ENCODE data around the gene BMPR1A.
"Not testable (repeated sequence)": the region's sequence is repeated elsewhere in the genome, so short reads cannot be mapped to it uniquely, and the experiment has no call there.

Gene BMPR1A

DNA sequence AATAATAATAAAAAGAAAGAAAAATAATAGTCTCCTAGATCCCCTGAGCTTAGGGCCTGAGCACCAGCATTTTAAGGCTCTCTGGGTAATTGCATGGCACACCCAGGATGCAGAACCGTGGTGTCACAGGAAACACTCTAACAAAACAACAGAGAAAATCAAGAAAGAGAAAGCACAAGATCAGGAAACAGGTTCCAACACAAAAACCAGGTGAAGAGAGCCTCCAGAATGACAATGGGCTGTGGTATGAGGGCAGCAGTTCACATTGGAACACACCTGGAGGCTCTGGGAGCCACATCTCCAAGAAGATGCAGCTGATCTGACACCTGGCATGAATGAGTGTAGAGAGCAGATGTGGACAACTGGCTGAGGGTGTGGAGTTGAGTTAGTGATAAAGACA lies 193.9 kb downstream of the BMPR1A start:
- DNase-seq (ENCODE audit: low read depth, low spot score): no peak
- POLR2A ChIA-PET: no interaction called here
- TF ChIP-seq, protein P1, sequence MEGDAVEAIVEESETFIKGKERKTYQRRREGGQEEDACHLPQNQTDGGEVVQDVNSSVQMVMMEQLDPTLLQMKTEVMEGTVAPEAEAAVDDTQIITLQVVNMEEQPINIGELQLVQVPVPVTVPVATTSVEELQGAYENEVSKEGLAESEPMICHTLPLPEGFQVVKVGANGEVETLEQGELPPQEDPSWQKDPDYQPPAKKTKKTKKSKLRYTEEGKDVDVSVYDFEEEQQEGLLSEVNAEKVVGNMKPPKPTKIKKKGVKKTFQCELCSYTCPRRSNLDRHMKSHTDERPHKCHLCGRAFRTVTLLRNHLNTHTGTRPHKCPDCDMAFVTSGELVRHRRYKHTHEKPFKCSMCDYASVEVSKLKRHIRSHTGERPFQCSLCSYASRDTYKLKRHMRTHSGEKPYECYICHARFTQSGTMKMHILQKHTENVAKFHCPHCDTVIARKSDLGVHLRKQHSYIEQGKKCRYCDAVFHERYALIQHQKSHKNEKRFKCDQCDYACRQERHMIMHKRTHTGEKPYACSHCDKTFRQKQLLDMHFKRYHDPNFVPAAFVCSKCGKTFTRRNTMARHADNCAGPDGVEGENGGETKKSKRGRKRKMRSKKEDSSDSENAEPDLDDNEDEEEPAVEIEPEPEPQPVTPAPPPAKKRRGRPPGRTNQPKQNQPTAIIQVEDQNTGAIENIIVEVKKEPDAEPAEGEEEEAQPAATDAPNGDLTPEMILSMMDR (IDR thresholded peaks at IDR 0.05; ENCODE audit: insufficient read depth, low read length, missing control alignments): no peak
- H3K4me3 ChIP-seq (ENCODE audit: low read depth, low read length): no peak overlapping the region
- CTCF ChIA-PET: interaction anchor here (1.1 to 17.4 kb wide), 4 partner anchors 6 to 257 kb away, joined by 3 to 171 read pairs (median 6); partner anchors contain the start of genes ADIRF, MMRN2 and SNCG

DNA sequence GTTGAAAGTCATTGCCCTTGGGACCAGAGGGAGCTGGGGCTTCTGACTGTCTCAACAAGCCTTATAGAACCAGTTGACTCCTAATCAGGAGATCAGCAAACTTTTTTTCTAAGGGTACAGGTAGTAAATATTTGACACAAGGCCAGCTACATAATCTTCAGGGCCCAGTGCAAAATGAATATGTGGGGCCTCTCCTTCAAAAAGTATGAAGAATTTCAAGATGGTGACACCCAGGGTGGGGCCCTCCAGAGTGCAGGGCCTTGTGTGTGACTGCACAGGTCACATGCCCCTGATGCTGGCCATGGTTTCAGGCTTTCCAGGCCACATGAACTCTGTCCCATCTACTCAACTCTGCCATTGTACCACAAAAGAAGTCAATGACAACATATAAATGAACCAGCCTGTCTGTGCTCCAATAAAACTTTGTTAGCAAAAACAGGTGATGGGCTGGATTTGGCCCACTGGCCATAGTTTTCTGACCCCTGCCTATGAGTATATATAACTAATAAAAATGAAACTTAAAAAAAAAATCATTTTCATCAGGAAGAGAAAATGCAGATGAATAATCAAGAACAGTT lies 194.9 kb downstream of the BMPR1A start:
- no peak for DNase-seq (ENCODE audit: low read depth, low spot score)
- TF ChIP-seq, protein P1 (IDR thresholded peaks at IDR 0.05; ENCODE audit: insufficient read depth, low read length, missing control alignments): no peak
- no peak overlapping the region for H3K4me3 ChIP-seq (ENCODE audit: low read depth, low read length)
- ChIA-PET CTCF (interaction anchor here (1.3 to 17.4 kb wide), 4 partner anchors 5 to 257 kb away, joined by 3 to 171 read pairs (median 90); partner anchors contain the start of genes ADIRF, MMRN2 and SNCG), POLR2A (no interaction called here)

DNA sequence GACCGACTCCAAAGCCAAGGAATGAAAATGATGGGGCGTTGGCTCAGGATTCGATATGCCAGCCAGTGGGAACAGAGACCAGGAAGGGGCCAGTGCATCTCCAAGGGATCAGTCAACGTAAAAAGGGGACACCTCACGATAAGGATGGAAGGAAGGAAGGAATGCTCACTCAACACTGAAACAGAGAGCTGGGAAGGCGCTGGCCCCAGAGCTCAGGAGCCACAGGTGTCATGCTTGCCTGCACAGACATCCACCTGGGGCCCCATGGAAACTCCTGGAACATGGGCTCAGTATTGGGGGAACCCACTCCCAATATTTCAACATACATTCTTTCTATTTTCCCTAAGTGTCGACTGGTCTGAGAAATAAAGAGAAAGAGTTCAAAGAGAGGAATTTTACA lies 195.7 kb downstream of the BMPR1A start:
- no peak overlapping the region for H3K4me3 ChIP-seq (ENCODE audit: low read depth, low read length)
- no peak for DNase-seq (ENCODE audit: low read depth, low spot score)
- POLR2A ChIA-PET: no interaction called here
- CTCF ChIA-PET: interaction anchor here (3.4 to 10.1 kb wide), 2 partner anchors 9 to 15 kb away, joined by 24 to 171 read pairs; partner anchors contain the start of gene ADIRF
- TF ChIP-seq, protein P1 (IDR thresholded peaks at IDR 0.05; ENCODE audit: insufficient read depth, low read length, missing control alignments): no peak

- DNase-seq (ENCODE audit: low read depth, low spot score); H3K4me3 ChIP-seq (ENCODE audit: low read depth, low read length); POLR2A ChIA-PET: not testable (repeated sequence)
- CTCF ChIA-PET: interaction anchor here (3.4 to 10.1 kb wide), 2 partner anchors 10 to 14 kb away, joined by 24 to 171 read pairs; partner anchors contain the start of gene ADIRF
Observed at GRCh38 chr10:86952697-86953096, 196.3 kb downstream of the BMPR1A start.

DNA sequence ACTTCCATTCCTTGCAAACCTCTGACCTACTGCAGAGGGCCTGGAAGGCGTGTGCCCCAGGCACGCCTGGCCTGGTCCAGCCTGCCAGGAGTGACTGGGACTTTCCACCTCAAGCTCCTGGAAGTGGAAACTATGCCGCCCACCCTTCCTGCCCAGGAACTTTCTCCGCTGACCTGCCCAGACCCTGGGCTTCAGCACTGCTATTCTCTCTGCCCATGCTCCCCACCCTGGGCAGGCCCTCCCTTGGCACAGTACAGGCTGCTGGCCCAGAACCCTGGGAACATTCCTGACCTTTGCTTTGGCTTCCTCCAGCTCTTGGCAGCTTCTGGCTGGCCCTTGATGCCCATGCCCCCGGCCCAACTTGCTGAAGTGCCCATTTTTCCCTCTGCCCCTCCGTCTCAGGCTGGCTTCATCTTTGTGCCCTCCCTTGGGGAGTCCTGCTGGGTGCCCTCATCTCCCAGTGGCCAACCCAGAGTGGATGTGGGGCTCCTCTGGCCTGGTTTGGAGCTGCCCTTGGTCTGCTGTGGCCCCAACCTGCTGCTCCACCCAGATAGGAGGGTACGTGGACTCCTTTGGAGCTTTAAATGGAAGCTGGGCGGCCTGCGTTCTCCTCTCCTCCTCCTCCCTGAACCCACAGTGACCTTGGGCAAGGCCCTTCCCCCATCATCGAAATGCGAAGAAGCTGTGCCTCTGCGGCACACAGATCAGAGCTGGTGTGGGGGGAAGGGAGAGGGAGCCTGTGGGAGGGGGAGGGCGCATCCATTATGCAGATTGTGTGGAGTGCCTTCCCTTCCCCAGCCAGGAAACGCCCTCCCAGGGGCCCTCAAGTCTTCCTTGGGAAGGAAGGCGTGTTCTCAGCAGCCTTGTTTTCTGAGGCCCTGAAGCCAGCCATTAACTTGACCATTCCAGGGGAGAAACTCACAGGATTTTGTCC lies 197.6 kb downstream of the BMPR1A start:
- DNase-seq (ENCODE audit: low read depth, low spot score): no peak
- ChIA-PET POLR2A (interaction anchor here (1.1 to 1.2 kb wide), 2 partner anchors 17 to 551 kb away, joined by 3 to 4 read pairs; partner anchors contain the start of gene MINPP1), CTCF (interaction anchor here (1.0 to 10.1 kb wide), 4 partner anchors 11 to 23 kb away, joined by 3 to 171 read pairs (median 14); partner anchors contain the start of gene ADIRF)
- TF ChIP-seq, protein P1 (IDR thresholded peaks at IDR 0.05; ENCODE audit: insufficient read depth, low read length, missing control alignments): no peak
- no peak overlapping the region for H3K4me3 ChIP-seq (ENCODE audit: low read depth, low read length)

GRCh38 chr10:86954681-86955500 lies 198.5 kb downstream of the BMPR1A start:
- DNase-seq (ENCODE audit: low read depth, low spot score): no peak
- no peak overlapping the region for H3K4me3 ChIP-seq (ENCODE audit: low read depth, low read length)
- ChIA-PET POLR2A (interaction anchor here (1.1 to 1.2 kb wide), 2 partner anchors 16 to 550 kb away, joined by 3 to 4 read pairs; partner anchors contain the start of gene MINPP1), CTCF (interaction anchor here (1.0 to 10.1 kb wide), 4 partner anchors 12 to 22 kb away, joined by 3 to 171 read pairs (median 14); partner anchors contain the start of gene ADIRF)
- TF ChIP-seq, protein P1 (IDR thresholded peaks at IDR 0.05; ENCODE audit: insufficient read depth, low read length, missing control alignments): no peak
